ENCODE measurements around the gene SYNGAP1.

DNA sequence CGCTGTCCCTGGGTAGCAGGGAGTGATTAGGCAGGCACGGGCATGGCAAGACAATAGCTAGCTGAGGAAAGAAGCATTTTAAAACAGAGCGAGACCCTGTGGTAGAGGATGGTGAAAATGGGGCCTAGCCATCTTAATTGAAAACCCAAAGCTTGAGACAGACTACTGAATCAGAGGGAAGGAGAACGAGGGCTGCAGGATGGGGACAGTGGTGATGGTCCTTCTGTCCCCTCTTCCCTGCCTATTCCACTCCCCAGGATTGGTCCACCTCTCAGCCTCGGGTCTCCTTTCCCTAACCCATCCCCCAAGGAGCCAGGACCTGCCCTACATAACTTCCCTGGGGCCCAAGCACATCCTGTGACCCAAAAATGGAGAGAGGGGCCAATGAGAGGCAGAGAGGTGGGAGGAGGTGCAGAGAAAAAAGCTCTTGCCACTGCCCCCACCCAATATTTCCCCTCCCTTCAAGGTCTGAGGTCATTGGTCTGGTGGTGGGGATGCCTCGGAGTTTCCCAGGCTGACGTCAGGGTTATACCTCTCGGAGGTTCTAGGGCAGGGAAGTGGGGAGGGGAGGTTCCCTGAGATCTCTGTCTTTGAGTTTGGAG is 1.1 kb upstream of the SYNGAP1 start:
- TF ChIP-seq, protein P1, sequence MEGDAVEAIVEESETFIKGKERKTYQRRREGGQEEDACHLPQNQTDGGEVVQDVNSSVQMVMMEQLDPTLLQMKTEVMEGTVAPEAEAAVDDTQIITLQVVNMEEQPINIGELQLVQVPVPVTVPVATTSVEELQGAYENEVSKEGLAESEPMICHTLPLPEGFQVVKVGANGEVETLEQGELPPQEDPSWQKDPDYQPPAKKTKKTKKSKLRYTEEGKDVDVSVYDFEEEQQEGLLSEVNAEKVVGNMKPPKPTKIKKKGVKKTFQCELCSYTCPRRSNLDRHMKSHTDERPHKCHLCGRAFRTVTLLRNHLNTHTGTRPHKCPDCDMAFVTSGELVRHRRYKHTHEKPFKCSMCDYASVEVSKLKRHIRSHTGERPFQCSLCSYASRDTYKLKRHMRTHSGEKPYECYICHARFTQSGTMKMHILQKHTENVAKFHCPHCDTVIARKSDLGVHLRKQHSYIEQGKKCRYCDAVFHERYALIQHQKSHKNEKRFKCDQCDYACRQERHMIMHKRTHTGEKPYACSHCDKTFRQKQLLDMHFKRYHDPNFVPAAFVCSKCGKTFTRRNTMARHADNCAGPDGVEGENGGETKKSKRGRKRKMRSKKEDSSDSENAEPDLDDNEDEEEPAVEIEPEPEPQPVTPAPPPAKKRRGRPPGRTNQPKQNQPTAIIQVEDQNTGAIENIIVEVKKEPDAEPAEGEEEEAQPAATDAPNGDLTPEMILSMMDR (conservative IDR thresholded peaks at IDR 0.05; ENCODE audit: low read depth in 2 of 2) = no peak
- TF ChIP-seq, protein P2, sequence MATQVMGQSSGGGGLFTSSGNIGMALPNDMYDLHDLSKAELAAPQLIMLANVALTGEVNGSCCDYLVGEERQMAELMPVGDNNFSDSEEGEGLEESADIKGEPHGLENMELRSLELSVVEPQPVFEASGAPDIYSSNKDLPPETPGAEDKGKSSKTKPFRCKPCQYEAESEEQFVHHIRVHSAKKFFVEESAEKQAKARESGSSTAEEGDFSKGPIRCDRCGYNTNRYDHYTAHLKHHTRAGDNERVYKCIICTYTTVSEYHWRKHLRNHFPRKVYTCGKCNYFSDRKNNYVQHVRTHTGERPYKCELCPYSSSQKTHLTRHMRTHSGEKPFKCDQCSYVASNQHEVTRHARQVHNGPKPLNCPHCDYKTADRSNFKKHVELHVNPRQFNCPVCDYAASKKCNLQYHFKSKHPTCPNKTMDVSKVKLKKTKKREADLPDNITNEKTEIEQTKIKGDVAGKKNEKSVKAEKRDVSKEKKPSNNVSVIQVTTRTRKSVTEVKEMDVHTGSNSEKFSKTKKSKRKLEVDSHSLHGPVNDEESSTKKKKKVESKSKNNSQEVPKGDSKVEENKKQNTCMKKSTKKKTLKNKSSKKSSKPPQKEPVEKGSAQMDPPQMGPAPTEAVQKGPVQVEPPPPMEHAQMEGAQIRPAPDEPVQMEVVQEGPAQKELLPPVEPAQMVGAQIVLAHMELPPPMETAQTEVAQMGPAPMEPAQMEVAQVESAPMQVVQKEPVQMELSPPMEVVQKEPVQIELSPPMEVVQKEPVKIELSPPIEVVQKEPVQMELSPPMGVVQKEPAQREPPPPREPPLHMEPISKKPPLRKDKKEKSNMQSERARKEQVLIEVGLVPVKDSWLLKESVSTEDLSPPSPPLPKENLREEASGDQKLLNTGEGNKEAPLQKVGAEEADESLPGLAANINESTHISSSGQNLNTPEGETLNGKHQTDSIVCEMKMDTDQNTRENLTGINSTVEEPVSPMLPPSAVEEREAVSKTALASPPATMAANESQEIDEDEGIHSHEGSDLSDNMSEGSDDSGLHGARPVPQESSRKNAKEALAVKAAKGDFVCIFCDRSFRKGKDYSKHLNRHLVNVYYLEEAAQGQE (IDR thresholded peaks at IDR 0.05; ENCODE audit: unreplicated experiment) = no peak
- TF ChIP-seq EZH2phosphoT487 (IDR thresholded peaks at IDR 0.05; ENCODE audit: unreplicated experiment) = no peak
- TF ChIP-seq ZNF331 (CRISPR knock-in tag; IDR thresholded peaks at IDR 0.05; ENCODE audit: low read depth) = no peak
- no peak; the same call in 1 of the 2 replicates for TF ChIP-seq POLR2AphosphoS5 (IDR thresholded peaks at IDR 0.05; ENCODE audit: low read depth)
- peak; percentile 52; the same call in 1 of the 2 replicates for TF ChIP-seq CREB1 (CRISPR knock-in tag; IDR thresholded peaks at IDR 0.05; ENCODE audit: low read depth)
- TF ChIP-seq JUNB (IDR thresholded peaks at IDR 0.05; ENCODE audit: unreplicated experiment) = no peak
- no peak for TF ChIP-seq EZH2 (IDR thresholded peaks at IDR 0.05; ENCODE audit: low read depth, unreplicated experiment)
- TF ChIP-seq NANOG (IDR thresholded peaks at IDR 0.05; ENCODE audit: borderline replicate concordance) = no peak
- TF ChIP-seq, protein P3, sequence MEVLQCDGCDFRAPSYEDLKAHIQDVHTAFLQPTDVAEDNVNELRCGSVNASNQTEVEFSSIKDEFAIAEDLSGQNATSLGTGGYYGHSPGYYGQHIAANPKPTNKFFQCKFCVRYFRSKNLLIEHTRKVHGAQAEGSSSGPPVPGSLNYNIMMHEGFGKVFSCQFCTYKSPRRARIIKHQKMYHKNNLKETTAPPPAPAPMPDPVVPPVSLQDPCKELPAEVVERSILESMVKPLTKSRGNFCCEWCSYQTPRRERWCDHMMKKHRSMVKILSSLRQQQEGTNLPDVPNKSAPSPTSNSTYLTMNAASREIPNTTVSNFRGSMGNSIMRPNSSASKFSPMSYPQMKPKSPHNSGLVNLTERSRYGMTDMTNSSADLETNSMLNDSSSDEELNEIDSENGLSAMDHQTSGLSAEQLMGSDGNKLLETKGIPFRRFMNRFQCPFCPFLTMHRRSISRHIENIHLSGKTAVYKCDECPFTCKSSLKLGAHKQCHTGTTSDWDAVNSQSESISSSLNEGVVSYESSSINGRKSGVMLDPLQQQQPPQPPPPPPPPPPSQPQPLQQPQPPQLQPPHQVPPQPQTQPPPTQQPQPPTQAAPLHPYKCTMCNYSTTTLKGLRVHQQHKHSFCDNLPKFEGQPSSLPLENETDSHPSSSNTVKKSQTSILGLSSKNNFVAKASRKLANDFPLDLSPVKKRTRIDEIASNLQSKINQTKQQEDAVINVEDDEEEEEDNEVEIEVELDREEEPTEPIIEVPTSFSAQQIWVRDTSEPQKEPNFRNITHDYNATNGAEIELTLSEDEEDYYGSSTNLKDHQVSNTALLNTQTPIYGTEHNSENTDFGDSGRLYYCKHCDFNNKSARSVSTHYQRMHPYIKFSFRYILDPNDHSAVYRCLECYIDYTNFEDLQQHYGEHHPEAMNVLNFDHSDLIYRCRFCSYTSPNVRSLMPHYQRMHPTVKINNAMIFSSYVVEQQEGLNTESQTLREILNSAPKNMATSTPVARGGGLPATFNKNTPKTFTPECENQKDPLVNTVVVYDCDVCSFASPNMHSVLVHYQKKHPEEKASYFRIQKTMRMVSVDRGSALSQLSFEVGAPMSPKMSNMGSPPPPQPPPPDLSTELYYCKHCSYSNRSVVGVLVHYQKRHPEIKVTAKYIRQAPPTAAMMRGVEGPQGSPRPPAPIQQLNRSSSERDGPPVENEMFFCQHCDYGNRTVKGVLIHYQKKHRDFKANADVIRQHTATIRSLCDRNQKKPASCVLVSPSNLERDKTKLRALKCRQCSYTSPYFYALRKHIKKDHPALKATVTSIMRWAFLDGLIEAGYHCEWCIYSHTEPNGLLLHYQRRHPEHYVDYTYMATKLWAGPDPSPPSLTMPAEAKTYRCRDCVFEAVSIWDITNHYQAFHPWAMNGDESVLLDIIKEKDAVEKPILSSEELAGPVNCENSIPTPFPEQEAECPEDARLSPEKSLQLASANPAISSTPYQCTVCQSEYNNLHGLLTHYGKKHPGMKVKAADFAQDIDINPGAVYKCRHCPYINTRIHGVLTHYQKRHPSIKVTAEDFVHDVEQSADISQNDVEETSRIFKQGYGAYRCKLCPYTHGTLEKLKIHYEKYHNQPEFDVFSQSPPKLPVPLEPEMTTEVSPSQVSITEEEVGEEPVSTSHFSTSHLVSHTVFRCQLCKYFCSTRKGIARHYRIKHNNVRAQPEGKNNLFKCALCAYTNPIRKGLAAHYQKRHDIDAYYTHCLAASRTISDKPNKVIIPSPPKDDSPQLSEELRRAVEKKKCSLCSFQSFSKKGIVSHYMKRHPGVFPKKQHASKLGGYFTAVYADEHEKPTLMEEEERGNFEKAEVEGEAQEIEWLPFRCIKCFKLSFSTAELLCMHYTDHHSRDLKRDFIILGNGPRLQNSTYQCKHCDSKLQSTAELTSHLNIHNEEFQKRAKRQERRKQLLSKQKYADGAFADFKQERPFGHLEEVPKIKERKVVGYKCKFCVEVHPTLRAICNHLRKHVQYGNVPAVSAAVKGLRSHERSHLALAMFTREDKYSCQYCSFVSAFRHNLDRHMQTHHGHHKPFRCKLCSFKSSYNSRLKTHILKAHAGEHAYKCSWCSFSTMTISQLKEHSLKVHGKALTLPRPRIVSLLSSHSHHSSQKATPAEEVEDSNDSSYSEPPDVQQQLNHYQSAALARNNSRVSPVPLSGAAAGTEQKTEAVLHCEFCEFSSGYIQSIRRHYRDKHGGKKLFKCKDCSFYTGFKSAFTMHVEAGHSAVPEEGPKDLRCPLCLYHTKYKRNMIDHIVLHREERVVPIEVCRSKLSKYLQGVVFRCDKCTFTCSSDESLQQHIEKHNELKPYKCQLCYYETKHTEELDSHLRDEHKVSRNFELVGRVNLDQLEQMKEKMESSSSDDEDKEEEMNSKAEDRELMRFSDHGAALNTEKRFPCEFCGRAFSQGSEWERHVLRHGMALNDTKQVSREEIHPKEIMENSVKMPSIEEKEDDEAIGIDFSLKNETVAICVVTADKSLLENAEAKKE (CRISPR knock-in tag; IDR thresholded peaks at IDR 0.05) = 0 out of 2 replicates have a peak, but pooled peaks have one; percentile 14
- no peak for TF ChIP-seq ZNF114 (CRISPR knock-in tag; IDR thresholded peaks at IDR 0.05)
- TF ChIP-seq, protein P4, sequence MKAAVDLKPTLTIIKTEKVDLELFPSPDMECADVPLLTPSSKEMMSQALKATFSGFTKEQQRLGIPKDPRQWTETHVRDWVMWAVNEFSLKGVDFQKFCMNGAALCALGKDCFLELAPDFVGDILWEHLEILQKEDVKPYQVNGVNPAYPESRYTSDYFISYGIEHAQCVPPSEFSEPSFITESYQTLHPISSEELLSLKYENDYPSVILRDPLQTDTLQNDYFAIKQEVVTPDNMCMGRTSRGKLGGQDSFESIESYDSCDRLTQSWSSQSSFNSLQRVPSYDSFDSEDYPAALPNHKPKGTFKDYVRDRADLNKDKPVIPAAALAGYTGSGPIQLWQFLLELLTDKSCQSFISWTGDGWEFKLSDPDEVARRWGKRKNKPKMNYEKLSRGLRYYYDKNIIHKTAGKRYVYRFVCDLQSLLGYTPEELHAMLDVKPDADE (IDR thresholded peaks at IDR 0.05) = no peak

Data from GM23338 (cell line).